WTC11 (cell line): ENCODE results near the gene MARK2. TPM values are rescaled to one million over a fixed set of nuclear protein-coding genes. Genes with fewer than 3 reads are reported as not detected.

Experiments used
- ATAC-seq: fragments of 200-7000 bp; cut with Tn5 transposase; 2 replicates; pipeline ENCODE4 v1.10.0; 2021; ENCODE audit warnings: mild to moderate bottlenecking, moderate library complexity
- CTCF ChIA-PET: fragments of 300-600 bp; sonication (Branson Sonifier 250); formaldehyde crosslinking; loops from one replicate; lab custom pipeline; 2021; ENCODE audit warnings: antibody characterized with exemption; lab: Charles Lee
- POLR2A ChIA-PET: fragments of 350-600 bp; sonication (Branson Sonifier 250); formaldehyde crosslinking; loops from one replicate; lab custom pipeline; 2021; ENCODE audit warnings: antibody characterized with exemption; lab: Charles Lee
- DNase-seq: peaks from one replicate; pipeline ENCODE4 v3.0.0; 2021; ENCODE audit warnings: low spot score
- H3K27ac Mint-ChIP-seq: 2 replicates; pipeline ENCODE4 v1.8.0; 2021; ENCODE audit warnings: mixed read lengths
- H3K27me3 Mint-ChIP-seq: 2 replicates; pipeline ENCODE4 v1.8.0; 2021; ENCODE audit warnings: low read depth, mild to moderate bottlenecking, moderate library complexity, mixed read lengths
- H3K36me3 Mint-ChIP-seq: 2 replicates; pipeline ENCODE4 v1.8.0; 2021; ENCODE audit warnings: mixed read lengths
- H3K4me1 Mint-ChIP-seq: 2 replicates; pipeline ENCODE4 v1.8.0; 2022; ENCODE audit warnings: mixed read lengths
- H3K4me3 Mint-ChIP-seq: 2 replicates; pipeline ENCODE4 v1.8.0; 2021; ENCODE audit warnings: mild to moderate bottlenecking, moderate library complexity, mixed read lengths
- H3K9me3 Mint-ChIP-seq: 2 replicates; pipeline ENCODE4 v1.8.0; 2021; ENCODE audit warnings: mixed read lengths
- CDX4 ChIP-seq: fragments of 250-450 bp; sonication (Bioruptor Pico); IDR thresholded peaks from 2 replicates; pipeline ENCODE4 v1.9.0; 2021; ENCODE audit warnings: moderate library complexity, mild to moderate bottlenecking, inconsistent platforms, borderline replicate concordance
- CREM ChIP-seq: sonication (generic); formaldehyde crosslinking; IDR thresholded peaks from 2 replicates; pipeline ENCODE4 v1.8.1; 2022; ENCODE audit warnings: mild to moderate bottlenecking, missing genetic modification reagents, moderate library complexity
- ELF4 ChIP-seq: sonication (generic); formaldehyde crosslinking; IDR thresholded peaks from 2 replicates; pipeline ENCODE4 v1.8.1; 2022; ENCODE audit warnings: low read depth, mild to moderate bottlenecking, moderate library complexity, missing genetic modification reagents
- ESRRA ChIP-seq: sonication (generic); formaldehyde crosslinking; IDR thresholded peaks from 2 replicates; pipeline ENCODE4 v1.8.1; 2022; ENCODE audit warnings: mild to moderate bottlenecking, missing genetic modification reagents, borderline replicate concordance
- ETV6 ChIP-seq: sonication (generic); formaldehyde crosslinking; IDR thresholded peaks from 2 replicates; pipeline ENCODE4 v1.8.1; 2022; ENCODE audit warnings: mild to moderate bottlenecking, missing genetic modification reagents
- FOXJ3 ChIP-seq: sonication (generic); formaldehyde crosslinking; IDR thresholded peaks from 2 replicates; pipeline ENCODE4 v1.9.0; 2021; ENCODE audit warnings: missing genetic modification reagents, mild to moderate bottlenecking, borderline replicate concordance
- JUN ChIP-seq: sonication (generic); formaldehyde crosslinking; IDR thresholded peaks from 2 replicates; pipeline ENCODE4 v1.8.0; 2023; ENCODE audit warnings: mild to moderate bottlenecking, missing genetic modification reagents
- KAT7 ChIP-seq: sonication (generic); formaldehyde crosslinking; IDR thresholded peaks from 2 replicates; pipeline ENCODE4 v1.8.1; 2023; ENCODE audit warnings: missing genetic modification reagents, mild to moderate bottlenecking, borderline replicate concordance
- MXD4 ChIP-seq: fragments of 250-450 bp; sonication (Bioruptor Pico); IDR thresholded peaks from 2 replicates; pipeline ENCODE4 v1.8.0; 2021; ENCODE audit warnings: mild to moderate bottlenecking, moderate library complexity, borderline replicate concordance
- NFATC4 ChIP-seq: fragments of 250-450 bp; sonication (Bioruptor Pico); IDR thresholded peaks from 2 replicates; pipeline ENCODE4 v1.9.0; 2021; ENCODE audit warnings: mild to moderate bottlenecking
- NFE2L1 ChIP-seq: sonication (generic); formaldehyde crosslinking; IDR thresholded peaks from 2 replicates; pipeline ENCODE4 v1.8.1; 2023; ENCODE audit warnings: missing genetic modification reagents
- NR1H2 ChIP-seq: sonication (generic); formaldehyde crosslinking; IDR thresholded peaks from 2 replicates; pipeline ENCODE4 v1.9.0; 2021; ENCODE audit warnings: mild to moderate bottlenecking, moderate library complexity, missing genetic modification reagents
- NR2C2 ChIP-seq: sonication (generic); formaldehyde crosslinking; IDR thresholded peaks from 2 replicates; pipeline ENCODE4 v1.8.0; 2022; ENCODE audit warnings: mild to moderate bottlenecking, missing genetic modification reagents
- NR3C1 ChIP-seq: sonication (generic); formaldehyde crosslinking; conservative IDR thresholded peaks from 2 replicates; pipeline ENCODE4 v1.8.1; 2023; ENCODE audit warnings: low read depth, mild to moderate bottlenecking, missing genetic modification reagents
- PRDM15 ChIP-seq: sonication (generic); formaldehyde crosslinking; IDR thresholded peaks from 2 replicates; pipeline ENCODE4 v1.8.0; 2022; ENCODE audit warnings: missing genetic modification reagents
- USF2 ChIP-seq: sonication (generic); formaldehyde crosslinking; IDR thresholded peaks from 2 replicates; pipeline ENCODE4 v1.8.1; 2023; ENCODE audit warnings: mild to moderate bottlenecking, missing genetic modification reagents, moderate library complexity
- total RNA-seq: library from RNA; stranded (reverse); gene quantifications from 3 replicates; pipeline ENCODE4 v1.2.3, GENCODE V29; 2021
- TF ChIP-seq, protein P1 (sequence below): sonication (generic); formaldehyde crosslinking; IDR thresholded peaks from 2 replicates; pipeline ENCODE4 v1.8.1; 2023; ENCODE audit warnings: mild to moderate bottlenecking, moderate library complexity, missing genetic modification reagents
- TF ChIP-seq, protein P2 (sequence below): sonication (generic); formaldehyde crosslinking; IDR thresholded peaks from 2 replicates; pipeline ENCODE4 v1.8.0; 2022; ENCODE audit warnings: mild to moderate bottlenecking, missing genetic modification reagents
- TF ChIP-seq, protein P3 (sequence below): sonication (generic); formaldehyde crosslinking; IDR thresholded peaks from 2 replicates; pipeline ENCODE4 v1.8.1; 2022; ENCODE audit warnings: mild to moderate bottlenecking, moderate library complexity, missing genetic modification reagents
- TF ChIP-seq, protein P4 (sequence below): sonication (generic); formaldehyde crosslinking; IDR thresholded peaks from 2 replicates; pipeline ENCODE4 v1.8.1; 2022; ENCODE audit warnings: missing genetic modification reagents, borderline replicate concordance

MARK2 gene
- total RNA-seq, 1 experiment from 2014 or later, result 57.4 TPM

DNA sequence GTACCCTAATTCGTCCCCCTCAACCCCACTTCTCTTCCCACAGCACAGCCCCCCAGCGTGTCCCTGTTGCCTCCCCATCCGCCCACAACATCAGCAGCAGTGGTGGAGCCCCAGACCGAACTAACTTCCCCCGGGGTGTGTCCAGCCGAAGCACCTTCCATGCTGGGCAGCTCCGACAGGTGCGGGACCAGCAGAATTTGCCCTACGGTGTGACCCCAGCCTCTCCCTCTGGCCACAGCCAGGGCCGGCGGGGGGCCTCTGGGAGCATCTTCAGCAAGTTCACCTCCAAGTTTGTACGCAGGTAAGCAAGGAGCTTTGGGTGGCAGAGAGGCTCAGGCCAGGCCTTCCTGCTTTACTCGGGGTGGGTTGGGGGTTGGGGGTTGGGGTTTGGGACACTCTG lies 65.8 kb downstream of the MARK2 start:
- peaks cover 32% of the 10 kb centered on the region for H3K36me3 Mint-ChIP-seq
- H3K4me1 Mint-ChIP-seq, result peaks cover 34% of the 10 kb centered on the region
- ChIA-PET CTCF (interaction anchor here (0.9 to 1.1 kb wide), 2 partner anchors 30 to 66 kb away, joined by 3 read pairs; partner anchors contain the start of gene MARK2), POLR2A (no interaction called here)
- no peak overlapping the region for H3K4me3 Mint-ChIP-seq
- H3K27me3 Mint-ChIP-seq, result no peaks in the 10 kb centered on the region
- no peak overlapping the region for H3K27ac Mint-ChIP-seq
- no peaks in the 10 kb centered on the region for H3K9me3 Mint-ChIP-seq
- no peak for TF ChIP-seq CDX4 (CRISPR knock-in tag)
- no peak for TF ChIP-seq ELF4 (CRISPR knock-in tag)
- TF ChIP-seq, protein P1, sequence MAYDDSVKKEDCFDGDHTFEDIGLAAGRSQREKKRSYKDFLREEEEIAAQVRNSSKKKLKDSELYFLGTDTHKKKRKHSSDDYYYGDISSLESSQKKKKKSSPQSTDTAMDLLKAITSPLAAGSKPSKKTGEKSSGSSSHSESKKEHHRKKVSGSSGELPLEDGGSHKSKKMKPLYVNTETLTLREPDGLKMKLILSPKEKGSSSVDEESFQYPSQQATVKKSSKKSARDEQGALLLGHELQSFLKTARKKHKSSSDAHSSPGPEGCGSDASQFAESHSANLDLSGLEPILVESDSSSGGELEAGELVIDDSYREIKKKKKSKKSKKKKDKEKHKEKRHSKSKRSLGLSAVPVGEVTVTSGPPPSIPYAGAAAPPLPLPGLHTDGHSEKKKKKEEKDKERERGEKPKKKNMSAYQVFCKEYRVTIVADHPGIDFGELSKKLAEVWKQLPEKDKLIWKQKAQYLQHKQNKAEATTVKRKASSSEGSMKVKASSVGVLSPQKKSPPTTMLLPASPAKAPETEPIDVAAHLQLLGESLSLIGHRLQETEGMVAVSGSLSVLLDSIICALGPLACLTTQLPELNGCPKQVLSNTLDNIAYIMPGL (CRISPR knock-in tag), result no peak
- TF ChIP-seq ESRRA (CRISPR knock-in tag), result no peak
- TF ChIP-seq USF2 (CRISPR knock-in tag), result no peak
- no peak for TF ChIP-seq NR3C1 (CRISPR knock-in tag)
- TF ChIP-seq ETV6 (CRISPR knock-in tag), result no peak
- no peak for TF ChIP-seq JUN (CRISPR knock-in tag)
- TF ChIP-seq NR2C2, result no peak
- no peak for TF ChIP-seq FOXJ3 (CRISPR knock-in tag)
- DNase-seq (no peak), ATAC-seq (no peak)

GRCh38 chr11:63905179-63905578 lies 66.3 kb downstream of the MARK2 start:
- H3K27ac Mint-ChIP-seq, result peak overlapping the region; percentile 72
- ChIA-PET CTCF (interaction anchor here (0.9 to 2.8 kb wide), 6 partner anchors 12 to 68 kb away, joined by 3 to 47 read pairs (median 20); partner anchors contain the start of genes MARK2 and RCOR2), POLR2A (no interaction called here)
- no peak for DNase-seq
- ATAC-seq, result no peak
- H3K4me1 Mint-ChIP-seq, result peaks cover 38% of the 10 kb centered on the region
- peaks cover 30% of the 10 kb centered on the region for H3K36me3 Mint-ChIP-seq
- H3K4me3 Mint-ChIP-seq, result no peak overlapping the region
- no peaks in the 10 kb centered on the region for H3K27me3 Mint-ChIP-seq
- no peaks in the 10 kb centered on the region for H3K9me3 Mint-ChIP-seq
- TF ChIP-seq NR1H2 (CRISPR knock-in tag) (no peak), NFE2L1 (CRISPR knock-in tag) (no peak), CREM (CRISPR knock-in tag) (no peak), JUN (CRISPR knock-in tag) (no peak), PRDM15 (CRISPR knock-in tag) (no peak), KAT7 (no peak), MXD4 (CRISPR knock-in tag) (no peak), NFATC4 (CRISPR knock-in tag) (no peak)
- TF ChIP-seq, protein P2, sequence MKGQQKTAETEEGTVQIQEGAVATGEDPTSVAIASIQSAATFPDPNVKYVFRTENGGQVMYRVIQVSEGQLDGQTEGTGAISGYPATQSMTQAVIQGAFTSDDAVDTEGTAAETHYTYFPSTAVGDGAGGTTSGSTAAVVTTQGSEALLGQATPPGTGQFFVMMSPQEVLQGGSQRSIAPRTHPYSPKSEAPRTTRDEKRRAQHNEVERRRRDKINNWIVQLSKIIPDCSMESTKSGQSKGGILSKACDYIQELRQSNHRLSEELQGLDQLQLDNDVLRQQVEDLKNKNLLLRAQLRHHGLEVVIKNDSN, result no peak
- TF ChIP-seq, protein P1 (CRISPR knock-in tag), result no peak
- TF ChIP-seq, protein P3, sequence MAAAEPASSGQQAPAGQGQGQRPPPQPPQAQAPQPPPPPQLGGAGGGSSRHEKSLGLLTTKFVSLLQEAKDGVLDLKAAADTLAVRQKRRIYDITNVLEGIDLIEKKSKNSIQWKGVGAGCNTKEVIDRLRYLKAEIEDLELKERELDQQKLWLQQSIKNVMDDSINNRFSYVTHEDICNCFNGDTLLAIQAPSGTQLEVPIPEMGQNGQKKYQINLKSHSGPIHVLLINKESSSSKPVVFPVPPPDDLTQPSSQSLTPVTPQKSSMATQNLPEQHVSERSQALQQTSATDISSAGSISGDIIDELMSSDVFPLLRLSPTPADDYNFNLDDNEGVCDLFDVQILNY (CRISPR knock-in tag), result no peak
- TF ChIP-seq, protein P4, sequence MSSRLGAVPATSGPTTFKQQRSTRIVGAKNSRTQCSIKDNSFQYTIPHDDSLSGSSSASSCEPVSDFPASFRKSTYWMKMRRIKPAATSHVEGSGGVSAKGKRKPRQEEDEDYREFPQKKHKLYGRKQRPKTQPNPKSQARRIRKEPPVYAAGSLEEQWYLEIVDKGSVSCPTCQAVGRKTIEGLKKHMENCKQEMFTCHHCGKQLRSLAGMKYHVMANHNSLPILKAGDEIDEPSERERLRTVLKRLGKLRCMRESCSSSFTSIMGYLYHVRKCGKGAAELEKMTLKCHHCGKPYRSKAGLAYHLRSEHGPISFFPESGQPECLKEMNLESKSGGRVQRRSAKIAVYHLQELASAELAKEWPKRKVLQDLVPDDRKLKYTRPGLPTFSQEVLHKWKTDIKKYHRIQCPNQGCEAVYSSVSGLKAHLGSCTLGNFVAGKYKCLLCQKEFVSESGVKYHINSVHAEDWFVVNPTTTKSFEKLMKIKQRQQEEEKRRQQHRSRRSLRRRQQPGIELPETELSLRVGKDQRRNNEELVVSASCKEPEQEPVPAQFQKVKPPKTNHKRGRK (CRISPR knock-in tag), result no peak
